Astrocyte (in vitro differentiated cells and primary cell): ENCODE results near the gene GSTM2. TPM values are rescaled to one million over a fixed set of nuclear protein-coding genes. Genes with fewer than 3 reads are reported as not detected.

Experiments used
- DNase-seq: peaks from one replicate; pipeline ENCODE4 v3.0.0-alpha.2; 2010; ENCODE audit warnings: low read depth
- FAIRE-seq: peaks from 2 replicates; lab custom pipeline; 2011; peaks lifted over from hg19 to GRCh38; lab: Jason Lieb, UNC
- H2AFZ ChIP-seq: 2 replicates; pipeline ENCODE4 v1.6.0; 2012; ENCODE audit warnings: low read depth, low read length, inconsistent platforms
- H3K27ac ChIP-seq: 2 replicates; pipeline ENCODE4 v1.5.1; 2011; ENCODE audit warnings: low read depth, low read length, inconsistent platforms
- H3K27me3 ChIP-seq: 2 replicates; pipeline ENCODE4 v1.6.0; 2011; ENCODE audit warnings: low read length, inconsistent platforms; ENCODE audit not compliant: insufficient read depth
- H3K36me3 ChIP-seq: 2 replicates; pipeline ENCODE4 v1.5.1; 2011; ENCODE audit warnings: low read length, inconsistent platforms; ENCODE audit not compliant: insufficient read depth
- H3K4me1 ChIP-seq: 2 replicates; pipeline ENCODE4 v1.5.1; 2011; ENCODE audit warnings: low read length, inconsistent platforms; ENCODE audit not compliant: insufficient read depth
- H3K4me2 ChIP-seq: 2 replicates; pipeline ENCODE4 v1.6.0; 2012; ENCODE audit warnings: low read length, inconsistent platforms
- H3K4me3 ChIP-seq: 2 replicates; pipeline ENCODE4 v1.5.1; 2011; ENCODE audit warnings: low read depth, mild to moderate bottlenecking, low read length, inconsistent platforms; ENCODE audit not compliant: insufficient read depth
- H3K79me2 ChIP-seq: 2 replicates; pipeline ENCODE4 v1.6.0; 2012; ENCODE audit warnings: mild to moderate bottlenecking, low read length, inconsistent platforms; ENCODE audit not compliant: insufficient read depth
- H3K9ac ChIP-seq: 2 replicates; pipeline ENCODE4 v1.6.0; 2012; ENCODE audit warnings: mild to moderate bottlenecking, low read length, inconsistent platforms
- H3K9me3 ChIP-seq: 2 replicates; pipeline ENCODE4 v1.5.1; 2012; ENCODE audit warnings: low read depth, mild to moderate bottlenecking, low read length, inconsistent platforms; ENCODE audit not compliant: insufficient read depth
- H4K20me1 ChIP-seq: 2 replicates; pipeline ENCODE4 v1.6.0; 2012; ENCODE audit warnings: low read length, inconsistent platforms; ENCODE audit not compliant: insufficient read depth
- H3K27ac Mint-ChIP-seq: one replicate; pipeline ENCODE4 v1.8.0; 2021; ENCODE audit warnings: mild to moderate bottlenecking, mixed read lengths; ENCODE audit not compliant: unreplicated experiment
- H3K27me3 Mint-ChIP-seq: one replicate; pipeline ENCODE4 v1.8.0; 2021; ENCODE audit warnings: low read depth, mixed read lengths; ENCODE audit not compliant: unreplicated experiment
- H3K36me3 Mint-ChIP-seq: one replicate; pipeline ENCODE4 v1.8.0; 2021; ENCODE audit warnings: low read depth, mixed read lengths; ENCODE audit not compliant: unreplicated experiment
- H3K4me1 Mint-ChIP-seq: one replicate; pipeline ENCODE4 v1.8.0; 2021; ENCODE audit warnings: low read depth, mixed read lengths; ENCODE audit not compliant: unreplicated experiment
- H3K4me3 Mint-ChIP-seq: one replicate; pipeline ENCODE4 v1.8.0; 2021; ENCODE audit warnings: mild to moderate bottlenecking, moderate library complexity, mixed read lengths; ENCODE audit not compliant: unreplicated experiment
- H3K9me3 Mint-ChIP-seq: one replicate; pipeline ENCODE4 v1.8.0; 2021; ENCODE audit warnings: mild to moderate bottlenecking, mixed read lengths; ENCODE audit not compliant: unreplicated experiment
- EZH2 ChIP-seq: IDR thresholded peaks from 2 replicates; pipeline ENCODE4 v1.6.1; 2012; ENCODE audit warnings: mild to moderate bottlenecking, low read length, inconsistent platforms; ENCODE audit not compliant: insufficient read depth
- total RNA-seq: library from RNA; stranded (reverse); gene quantifications from 2 replicates; pipeline ENCODE4 v1.2.1, GENCODE V29; 2021
- TF ChIP-seq, protein P1 (sequence below): IDR thresholded peaks from 2 replicates; pipeline ENCODE4 v1.5.1; 2011; ENCODE audit warnings: low read depth, mild to moderate bottlenecking, inconsistent platforms, low read length, moderate library complexity; ENCODE audit not compliant: insufficient read depth

Gene GSTM2
- total RNA-seq, 1 donor from 2014 or later: 13.4 TPM

DNA sequence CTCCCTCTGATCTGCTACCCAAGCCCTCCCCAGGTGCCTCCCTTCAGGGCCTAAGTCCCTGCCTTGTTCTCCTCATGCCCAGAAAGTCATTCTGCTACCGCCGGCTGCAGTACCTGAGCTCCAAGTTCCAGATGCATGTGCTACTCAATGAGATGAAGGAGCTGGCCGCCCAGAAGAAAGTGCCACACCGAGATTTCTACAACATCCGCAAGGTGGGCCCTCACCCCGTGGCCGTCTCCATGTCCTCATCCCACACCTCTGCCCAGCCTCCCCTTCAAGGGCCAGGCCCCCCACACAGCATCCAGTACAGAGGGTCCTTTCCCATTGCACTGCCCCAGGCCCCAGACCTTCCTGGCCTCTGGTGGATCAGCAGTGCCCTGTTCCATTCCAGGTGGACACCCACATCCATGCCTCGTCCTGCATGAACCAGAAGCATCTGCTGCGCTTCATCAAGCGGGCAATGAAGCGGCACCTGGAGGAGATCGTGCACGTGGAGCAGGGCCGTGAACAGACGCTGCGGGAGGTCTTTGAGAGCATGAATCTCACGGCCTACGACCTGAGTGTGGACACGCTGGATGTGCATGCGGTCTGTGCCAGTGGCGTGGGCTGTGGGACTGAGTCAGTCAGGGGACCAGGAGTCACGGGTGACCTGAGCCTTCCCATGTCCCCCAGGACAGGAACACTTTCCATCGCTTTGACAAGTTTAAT is 40.0 kb upstream of the GSTM2 start:
- Mint-ChIP-seq H3K4me3 (peak overlapping the region; percentile 18), H3K27me3 (no peaks in the 10 kb centered on the region), H3K36me3 (peaks cover 28% of the 10 kb centered on the region), H3K9me3 (peaks cover 2% of the 10 kb centered on the region), H3K4me1 (peaks cover 24% of the 10 kb centered on the region), H3K27ac (peak overlapping the region; percentile 50)
- peaks cover 24% of the 10 kb centered on the region for H3K36me3 ChIP-seq
- H3K79me2 ChIP-seq: peaks cover 41% of the 10 kb centered on the region
- H3K9ac ChIP-seq: peak overlapping the region; percentile 61
- peak overlapping the region; percentile 88 for H3K27ac ChIP-seq
- peaks cover 86% of the 10 kb centered on the region for H4K20me1 ChIP-seq
- FAIRE-seq: no peak
- DNase-seq: no peak
- H3K4me3 ChIP-seq: no peak overlapping the region
- TF ChIP-seq, protein P1, sequence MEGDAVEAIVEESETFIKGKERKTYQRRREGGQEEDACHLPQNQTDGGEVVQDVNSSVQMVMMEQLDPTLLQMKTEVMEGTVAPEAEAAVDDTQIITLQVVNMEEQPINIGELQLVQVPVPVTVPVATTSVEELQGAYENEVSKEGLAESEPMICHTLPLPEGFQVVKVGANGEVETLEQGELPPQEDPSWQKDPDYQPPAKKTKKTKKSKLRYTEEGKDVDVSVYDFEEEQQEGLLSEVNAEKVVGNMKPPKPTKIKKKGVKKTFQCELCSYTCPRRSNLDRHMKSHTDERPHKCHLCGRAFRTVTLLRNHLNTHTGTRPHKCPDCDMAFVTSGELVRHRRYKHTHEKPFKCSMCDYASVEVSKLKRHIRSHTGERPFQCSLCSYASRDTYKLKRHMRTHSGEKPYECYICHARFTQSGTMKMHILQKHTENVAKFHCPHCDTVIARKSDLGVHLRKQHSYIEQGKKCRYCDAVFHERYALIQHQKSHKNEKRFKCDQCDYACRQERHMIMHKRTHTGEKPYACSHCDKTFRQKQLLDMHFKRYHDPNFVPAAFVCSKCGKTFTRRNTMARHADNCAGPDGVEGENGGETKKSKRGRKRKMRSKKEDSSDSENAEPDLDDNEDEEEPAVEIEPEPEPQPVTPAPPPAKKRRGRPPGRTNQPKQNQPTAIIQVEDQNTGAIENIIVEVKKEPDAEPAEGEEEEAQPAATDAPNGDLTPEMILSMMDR: no peak
- TF ChIP-seq EZH2: no peak
- H3K9me3 ChIP-seq: no peaks in the 10 kb centered on the region
- peaks cover 19% of the 10 kb centered on the region for H3K4me1 ChIP-seq
- H3K27me3 ChIP-seq: no peaks in the 10 kb centered on the region
- H3K4me2 ChIP-seq: peak overlapping the region; percentile 19
- no peak overlapping the region for H2AFZ ChIP-seq

DNA sequence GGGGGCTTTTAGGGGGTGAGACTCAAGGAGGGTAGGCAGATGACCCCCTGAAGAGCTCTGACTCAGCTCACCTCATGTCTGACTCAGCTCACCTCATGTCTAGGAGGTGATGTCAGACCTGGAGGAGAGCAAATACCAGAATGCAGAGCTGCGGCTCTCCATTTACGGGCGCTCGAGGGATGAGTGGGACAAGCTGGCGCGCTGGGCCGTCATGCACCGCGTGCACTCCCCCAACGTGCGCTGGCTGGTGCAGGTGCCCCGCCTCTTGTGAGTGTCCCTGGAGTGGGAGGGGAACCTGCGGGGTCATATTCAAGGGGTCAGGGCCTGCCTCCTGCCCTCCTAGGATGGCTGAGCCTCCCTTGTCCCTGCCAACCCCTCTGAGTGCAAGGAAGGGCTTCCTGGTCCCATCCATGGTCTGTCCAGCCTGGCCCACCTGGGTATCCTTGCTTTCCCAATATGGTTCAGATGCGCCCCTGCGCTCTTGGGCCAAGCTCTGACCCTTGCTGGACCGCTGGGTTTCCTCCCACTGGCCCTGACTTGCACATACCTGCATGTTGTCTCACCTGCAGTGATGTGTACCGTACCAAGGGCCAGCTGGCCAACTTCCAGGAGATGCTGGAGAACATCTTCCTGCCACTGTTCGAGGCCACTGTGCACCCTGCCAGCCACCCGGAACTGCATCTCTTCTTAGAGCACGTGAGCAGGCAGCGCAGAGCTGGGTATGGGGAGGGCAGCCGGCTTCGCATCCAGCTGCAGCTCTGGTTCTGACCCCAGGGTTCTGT is 39.1 kb upstream of the GSTM2 start:
- H3K27ac ChIP-seq: peak overlapping the region; percentile 88
- DNase-seq: peak; percentile 77
- no peak overlapping the region for H2AFZ ChIP-seq
- no peak overlapping the region for H3K4me3 ChIP-seq
- H3K4me2 ChIP-seq: peak overlapping the region; percentile 19
- peak overlapping the region; percentile 61 for H3K9ac ChIP-seq
- TF ChIP-seq EZH2: no peak
- TF ChIP-seq, protein P1: no peak
- Mint-ChIP-seq H3K27me3 (no peaks in the 10 kb centered on the region), H3K4me1 (peaks cover 18% of the 10 kb centered on the region), H3K9me3 (peaks cover 2% of the 10 kb centered on the region), H3K36me3 (peaks cover 28% of the 10 kb centered on the region), H3K4me3 (peak overlapping the region; percentile 18), H3K27ac (peak overlapping the region; percentile 22)
- H3K4me1 ChIP-seq: peaks cover 11% of the 10 kb centered on the region
- H3K36me3 ChIP-seq: peaks cover 24% of the 10 kb centered on the region
- peaks cover 79% of the 10 kb centered on the region for H4K20me1 ChIP-seq
- FAIRE-seq: no peak
- H3K79me2 ChIP-seq: peaks cover 32% of the 10 kb centered on the region
- H3K9me3 ChIP-seq: no peaks in the 10 kb centered on the region
- no peaks in the 10 kb centered on the region for H3K27me3 ChIP-seq
